ENCODE results near the gene BICC1. TPM values are rescaled to one million over a fixed set of nuclear protein-coding genes. Genes with fewer than 3 reads are reported as not detected.

Gene BICC1
- total RNA-seq, 1 experiment from 2014 or later = 46.9 TPM

GRCh38 chr10:58826694-58827093 lies 314.0 kb downstream of the BICC1 start:
- DNase-seq (ENCODE audit: low read depth in 1 of 2, low spot score in 2 of 2) = no peak
- no peaks in the 10 kb centered on the region for H3K4me1 ChIP-seq (replicated peaks)
- H3K4me3 ChIP-seq = no peak overlapping the region
- H3K27ac ChIP-seq = no peak overlapping the region
- no peaks in the 10 kb centered on the region for H3K9me3 ChIP-seq (replicated peaks)
- no peaks in the 10 kb centered on the region; the same call in 1 of the 2 replicates for H3K36me3 ChIP-seq
- no peaks in the 10 kb centered on the region for H3K27me3 ChIP-seq (replicated peaks)

GRCh38 chr10:58827381-58827780 lies 314.7 kb downstream of the BICC1 start:
- Histone ChIP-seq H3K9me3 (replicated peaks) (no peaks in the 10 kb centered on the region), H3K4me3 (no peak overlapping the region), H3K27me3 (replicated peaks) (no peaks in the 10 kb centered on the region), H3K27ac (no peak overlapping the region), H3K4me1 (replicated peaks) (no peaks in the 10 kb centered on the region), H3K36me3 (no peaks in the 10 kb centered on the region; the same call in 1 of the 2 replicates)
- DNase-seq (ENCODE audit: low read depth in 1 of 2, low spot score in 2 of 2) = no peak

- Histone ChIP-seq H3K36me3 (no peaks in the 10 kb centered on the region), H3K4me1 (replicated peaks) (peaks cover 20% of the 10 kb centered on the region), H3K27me3 (replicated peaks) (no peaks in the 10 kb centered on the region), H3K9me3 (replicated peaks) (no peaks in the 10 kb centered on the region), H3K4me3 (no peak overlapping the region), H3K27ac (no peak overlapping the region)
- no peak for DNase-seq (ENCODE audit: low read depth in 1 of 2, low spot score in 2 of 2)
Measured at GRCh38 chr10:58829839-58830238, 317.2 kb downstream of the BICC1 start.

GRCh38 chr10:58830697-58831096 lies 318.0 kb downstream of the BICC1 start:
- no peak overlapping the region for H3K27ac ChIP-seq
- H3K4me1 ChIP-seq (replicated peaks) = peaks cover 20% of the 10 kb centered on the region
- H3K4me3 ChIP-seq = no peak overlapping the region
- no peaks in the 10 kb centered on the region for H3K9me3 ChIP-seq (replicated peaks)
- H3K27me3 ChIP-seq (replicated peaks) = no peaks in the 10 kb centered on the region
- DNase-seq (ENCODE audit: low read depth in 1 of 2, low spot score in 2 of 2) = no peak
- no peaks in the 10 kb centered on the region for H3K36me3 ChIP-seq

- H3K27ac ChIP-seq = peak overlapping the region; percentile 11; the same call in 1 of the 2 replicates
Measured at GRCh38 chr10:58833771-58834561, 321.3 kb downstream of the BICC1 start.

GRCh38 chr10:58836176-58836700 lies 323.6 kb downstream of the BICC1 start:
- no peak overlapping the region for H3K27ac ChIP-seq
- no peak overlapping the region for H3K4me3 ChIP-seq
- H3K9me3 ChIP-seq (replicated peaks) = no peaks in the 10 kb centered on the region
- no peaks in the 10 kb centered on the region for H3K27me3 ChIP-seq (replicated peaks)
- DNase-seq (ENCODE audit: low read depth in 1 of 2, low spot score in 2 of 2) = no peak
- no peaks in the 10 kb centered on the region for H3K36me3 ChIP-seq
- H3K4me1 ChIP-seq (replicated peaks) = peaks cover 20% of the 10 kb centered on the region

More at GRCh38 chr10:58833771-58834561, 321.3 kb downstream of the BICC1 start:
- Histone ChIP-seq H3K36me3 (no peaks in the 10 kb centered on the region), H3K9me3 (replicated peaks) (no peaks in the 10 kb centered on the region), H3K27me3 (replicated peaks) (no peaks in the 10 kb centered on the region), H3K4me1 (replicated peaks) (peaks cover 20% of the 10 kb centered on the region), H3K4me3 (no peak overlapping the region)
- DNase-seq (ENCODE audit: low read depth in 1 of 2, low spot score in 2 of 2) = peak in 1 of 2 experiments; percentile 25

GRCh38 chr10:58836991-58837575 lies 324.4 kb downstream of the BICC1 start:
- Histone ChIP-seq H3K36me3 (no peaks in the 10 kb centered on the region), H3K27ac (no peak overlapping the region), H3K9me3 (replicated peaks) (no peaks in the 10 kb centered on the region), H3K4me1 (replicated peaks) (peaks cover 20% of the 10 kb centered on the region), H3K4me3 (no peak overlapping the region), H3K27me3 (replicated peaks) (no peaks in the 10 kb centered on the region)
- no peak for DNase-seq (ENCODE audit: low read depth in 1 of 2, low spot score in 2 of 2)

- Histone ChIP-seq H3K27ac (no peak overlapping the region), H3K27me3 (replicated peaks) (no peaks in the 10 kb centered on the region), H3K4me3 (no peak overlapping the region), H3K9me3 (replicated peaks) (no peaks in the 10 kb centered on the region), H3K36me3 (no peaks in the 10 kb centered on the region), H3K4me1 (replicated peaks) (peaks cover 17% of the 10 kb centered on the region)
- DNase-seq (ENCODE audit: low read depth in 1 of 2, low spot score in 2 of 2) = no peak
Measured at GRCh38 chr10:58837826-58838225, 325.2 kb downstream of the BICC1 start.

GRCh38 chr10:58838561-58839208 lies 326.0 kb downstream of the BICC1 start:
- H3K9me3 ChIP-seq (replicated peaks) = no peaks in the 10 kb centered on the region
- H3K4me3 ChIP-seq = no peak overlapping the region
- peaks cover 11% of the 10 kb centered on the region for H3K4me1 ChIP-seq (replicated peaks)
- H3K27me3 ChIP-seq (replicated peaks) = no peaks in the 10 kb centered on the region
- H3K27ac ChIP-seq = no peak overlapping the region
- DNase-seq (ENCODE audit: low read depth in 1 of 2, low spot score in 2 of 2) = no peak
- H3K36me3 ChIP-seq = no peaks in the 10 kb centered on the region

GRCh38 chr10:58839771-58840170 lies 327.1 kb downstream of the BICC1 start:
- H3K4me3 ChIP-seq = no peak overlapping the region
- no peaks in the 10 kb centered on the region for H3K9me3 ChIP-seq (replicated peaks)
- H3K4me1 ChIP-seq (replicated peaks) = peaks cover under 1% of the 10 kb centered on the region; the same call in 1 of the 2 replicates
- no peak overlapping the region for H3K27ac ChIP-seq
- DNase-seq (ENCODE audit: low read depth in 1 of 2, low spot score in 2 of 2) = no peak
- no peaks in the 10 kb centered on the region for H3K36me3 ChIP-seq
- H3K27me3 ChIP-seq (replicated peaks) = no peaks in the 10 kb centered on the region

GRCh38 chr10:58840840-58841435 lies 328.3 kb downstream of the BICC1 start:
- Histone ChIP-seq H3K4me1 (replicated peaks) (no peaks in the 10 kb centered on the region), H3K27ac (no peak overlapping the region), H3K4me3 (no peak overlapping the region), H3K36me3 (no peaks in the 10 kb centered on the region), H3K9me3 (replicated peaks) (no peaks in the 10 kb centered on the region), H3K27me3 (replicated peaks) (no peaks in the 10 kb centered on the region)
- no peak for DNase-seq (ENCODE audit: low read depth in 1 of 2, low spot score in 2 of 2)

- Histone ChIP-seq H3K36me3 (no peaks in the 10 kb centered on the region), H3K4me1 (replicated peaks) (no peaks in the 10 kb centered on the region)
- DNase-seq (ENCODE audit: low read depth in 1 of 2, low spot score in 2 of 2) = no peak
Measured at GRCh38 chr10:58842860-58843376, 330.2 kb downstream of the BICC1 start.

GRCh38 chr10:58843760-58844159 lies 331.1 kb downstream of the BICC1 start:
- Histone ChIP-seq H3K4me1 (replicated peaks) (no peaks in the 10 kb centered on the region), H3K27me3 (replicated peaks) (no peaks in the 10 kb centered on the region), H3K36me3 (no peaks in the 10 kb centered on the region), H3K9me3 (replicated peaks) (no peaks in the 10 kb centered on the region), H3K4me3 (no peak overlapping the region), H3K27ac (no peak overlapping the region)
- DNase-seq (ENCODE audit: low read depth in 1 of 2, low spot score in 2 of 2) = no peak

More at GRCh38 chr10:58842860-58843376, 330.2 kb downstream of the BICC1 start:
- Histone ChIP-seq H3K9me3 (replicated peaks) (no peaks in the 10 kb centered on the region), H3K27me3 (replicated peaks) (no peaks in the 10 kb centered on the region), H3K4me3 (no peak overlapping the region), H3K27ac (no peak overlapping the region)

All from SJSA1 (cell line).